C4-2B (cell line): ENCODE data around the gene FLVCR2.

Experiments used
- ZFX ChIP-seq: fragments of 450-650 bp; IDR thresholded peaks from 2 replicates; pipeline ENCODE4 v1.6.1; 2017
- TF ChIP-seq, protein P1 (sequence below): fragments of 450-650 bp; conservative IDR thresholded peaks from 2 replicates; pipeline ENCODE4 v1.5.1; 2017; ENCODE audit warnings: mild to moderate bottlenecking

DNA sequence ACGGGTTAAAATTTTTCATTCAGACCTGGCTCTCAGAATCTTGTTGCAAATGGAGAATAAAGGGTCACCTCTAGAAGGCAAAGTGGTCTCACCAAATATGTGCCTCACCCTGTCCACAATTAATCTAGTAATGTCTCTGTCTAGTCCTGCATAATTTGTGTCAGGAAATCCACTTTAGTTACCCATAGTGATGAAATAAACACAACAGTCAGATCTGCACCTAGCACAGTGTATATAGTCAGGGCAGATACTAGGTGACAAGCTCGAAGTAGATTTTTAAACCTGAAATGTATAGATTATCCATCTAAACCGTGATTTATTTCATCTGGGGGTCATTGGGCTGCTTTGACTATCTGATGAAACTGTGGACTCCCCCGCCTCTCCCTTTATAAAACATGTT is 15.9 kb upstream of the FLVCR2 start:
- TF ChIP-seq, protein P1, sequence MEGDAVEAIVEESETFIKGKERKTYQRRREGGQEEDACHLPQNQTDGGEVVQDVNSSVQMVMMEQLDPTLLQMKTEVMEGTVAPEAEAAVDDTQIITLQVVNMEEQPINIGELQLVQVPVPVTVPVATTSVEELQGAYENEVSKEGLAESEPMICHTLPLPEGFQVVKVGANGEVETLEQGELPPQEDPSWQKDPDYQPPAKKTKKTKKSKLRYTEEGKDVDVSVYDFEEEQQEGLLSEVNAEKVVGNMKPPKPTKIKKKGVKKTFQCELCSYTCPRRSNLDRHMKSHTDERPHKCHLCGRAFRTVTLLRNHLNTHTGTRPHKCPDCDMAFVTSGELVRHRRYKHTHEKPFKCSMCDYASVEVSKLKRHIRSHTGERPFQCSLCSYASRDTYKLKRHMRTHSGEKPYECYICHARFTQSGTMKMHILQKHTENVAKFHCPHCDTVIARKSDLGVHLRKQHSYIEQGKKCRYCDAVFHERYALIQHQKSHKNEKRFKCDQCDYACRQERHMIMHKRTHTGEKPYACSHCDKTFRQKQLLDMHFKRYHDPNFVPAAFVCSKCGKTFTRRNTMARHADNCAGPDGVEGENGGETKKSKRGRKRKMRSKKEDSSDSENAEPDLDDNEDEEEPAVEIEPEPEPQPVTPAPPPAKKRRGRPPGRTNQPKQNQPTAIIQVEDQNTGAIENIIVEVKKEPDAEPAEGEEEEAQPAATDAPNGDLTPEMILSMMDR: no peak
- TF ChIP-seq ZFX: no peak
